Jurkat, Clone E6-1 (cell line): ENCODE results near the gene PRSS27.

Experiments used
- DNase-seq: peaks from one replicate; pipeline ENCODE4 v3.0.0-alpha.2; 2011; ENCODE audit warnings: low read depth, low spot score
- H3K4me3 ChIP-seq: 2 replicates; pipeline ENCODE4 v1.5.1; 2011; ENCODE audit warnings: mild to moderate bottlenecking, low read length, control low read depth, moderate library complexity

PRSS27 gene

DNA sequence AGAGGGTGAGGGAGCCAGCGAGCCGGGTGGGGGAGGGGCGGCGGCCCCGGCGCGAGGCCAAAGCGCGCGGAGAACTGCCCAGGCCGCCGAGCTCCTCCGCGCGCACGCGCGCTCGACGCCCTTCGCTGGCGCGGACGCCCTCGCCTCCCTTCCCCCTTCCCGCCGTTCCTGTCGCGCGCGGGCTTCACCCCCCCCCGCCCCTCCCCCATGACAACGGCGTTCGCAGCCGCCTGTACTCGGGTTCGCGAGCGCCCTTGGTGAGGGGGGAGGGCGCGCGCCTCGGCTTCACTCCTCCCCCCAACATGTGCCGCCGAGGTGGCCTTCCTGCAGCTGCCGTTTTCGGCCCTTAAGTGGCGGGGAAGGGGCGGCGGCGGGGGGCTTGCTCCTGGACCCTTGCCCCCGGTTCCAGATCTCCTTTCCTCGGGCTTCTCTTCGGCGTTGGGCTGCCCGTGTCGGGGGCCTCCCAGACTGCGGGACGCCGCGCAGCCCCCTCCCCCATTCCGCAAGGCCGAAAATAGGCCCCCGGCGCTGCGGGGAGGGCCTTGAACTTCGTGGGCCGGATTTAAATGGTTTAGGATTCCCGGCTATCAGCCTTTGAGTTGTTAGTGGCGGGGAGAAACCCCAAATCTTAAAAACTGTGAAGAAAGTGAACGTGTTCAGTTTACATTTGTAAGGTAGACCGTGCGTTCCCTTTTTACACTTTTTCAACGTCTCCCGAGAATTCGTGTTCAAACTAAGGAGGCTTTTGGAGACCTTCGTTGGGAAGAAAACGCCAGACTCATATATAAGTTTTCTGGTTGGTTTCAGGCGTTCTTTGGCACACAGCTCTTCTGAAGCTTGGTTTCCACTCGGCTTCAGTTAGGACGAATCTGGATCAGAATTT lies 33.1 kb upstream of the PRSS27 start:
- DNase-seq: peak; percentile 69
- H3K4me3 ChIP-seq: peak overlapping the region; percentile 79

DNA sequence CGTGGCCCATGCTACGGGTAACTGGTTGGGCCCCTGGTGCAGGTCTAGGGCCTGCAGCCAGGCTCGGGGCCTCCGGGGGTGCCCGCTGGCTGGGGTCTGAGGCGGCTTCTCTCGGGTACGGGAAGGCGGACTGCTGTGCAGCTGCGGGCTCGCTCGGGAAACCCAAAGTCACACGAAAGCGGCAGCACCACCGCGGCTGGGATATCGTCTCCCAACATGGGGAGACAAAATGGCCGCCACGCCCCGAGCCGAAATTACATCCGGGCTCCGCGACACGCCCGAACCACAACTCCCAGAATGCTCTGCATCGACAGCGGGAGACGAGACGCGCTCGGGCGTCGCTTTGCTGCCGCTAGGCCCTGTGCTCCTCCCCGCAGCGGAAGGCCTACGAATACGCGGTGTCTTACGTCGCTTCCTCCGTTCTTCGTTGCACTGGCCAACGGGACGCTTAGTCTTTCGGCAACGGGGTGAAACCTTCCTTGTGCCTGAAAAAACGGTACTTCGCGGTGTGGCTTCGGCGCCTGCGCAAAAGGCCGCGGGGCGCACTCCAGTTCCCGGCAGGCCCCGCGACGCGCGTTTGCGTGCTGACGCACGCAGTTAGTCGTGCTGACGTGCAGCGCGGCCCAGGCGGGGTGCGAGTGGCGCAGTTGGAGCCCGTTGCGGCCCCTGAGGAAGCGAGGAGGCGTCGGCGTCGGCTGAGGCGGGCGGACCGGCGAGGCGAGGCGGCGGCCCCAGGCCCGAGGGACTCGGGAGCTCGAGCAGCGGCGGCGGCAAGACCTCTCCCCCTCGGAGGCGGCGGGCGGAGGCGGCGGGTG lies 32.2 kb upstream of the PRSS27 start, which contains the start of gene SRRM2:
SRRM2 (plus strand) TSS at position 604 of the 815 bp plus-strand sequence. CDS start 3,727 bp downstream, outside the sequence.
- peak within 1 kb of the TSS; percentile 79 for H3K4me3 ChIP-seq
- peak; percentile 96 for DNase-seq

DNA sequence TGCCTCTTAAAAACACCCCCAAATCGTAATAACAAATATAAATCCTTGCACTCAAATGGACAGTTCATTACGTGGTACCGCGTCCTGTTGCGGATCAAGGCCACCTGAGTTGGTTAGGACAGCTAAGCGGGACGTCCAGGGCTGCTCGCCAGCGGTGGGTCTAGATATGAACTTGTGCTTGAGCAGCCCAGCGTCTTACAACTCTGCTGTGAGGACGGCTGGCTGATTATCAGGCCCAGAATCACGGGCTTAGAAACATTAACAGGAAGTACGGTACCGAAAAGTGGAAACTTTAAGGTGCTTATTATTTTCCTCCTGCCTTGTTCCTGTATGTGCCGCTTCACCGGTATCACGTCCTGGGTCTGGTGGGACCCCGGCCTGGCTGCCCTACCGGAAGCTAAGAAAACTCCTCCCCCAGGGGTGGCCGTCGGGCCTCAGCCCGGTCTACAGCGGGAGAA lies 31.6 kb upstream of the PRSS27 start:
- peak overlapping the region; percentile 79 for H3K4me3 ChIP-seq
- DNase-seq: peak; percentile 75

DNA sequence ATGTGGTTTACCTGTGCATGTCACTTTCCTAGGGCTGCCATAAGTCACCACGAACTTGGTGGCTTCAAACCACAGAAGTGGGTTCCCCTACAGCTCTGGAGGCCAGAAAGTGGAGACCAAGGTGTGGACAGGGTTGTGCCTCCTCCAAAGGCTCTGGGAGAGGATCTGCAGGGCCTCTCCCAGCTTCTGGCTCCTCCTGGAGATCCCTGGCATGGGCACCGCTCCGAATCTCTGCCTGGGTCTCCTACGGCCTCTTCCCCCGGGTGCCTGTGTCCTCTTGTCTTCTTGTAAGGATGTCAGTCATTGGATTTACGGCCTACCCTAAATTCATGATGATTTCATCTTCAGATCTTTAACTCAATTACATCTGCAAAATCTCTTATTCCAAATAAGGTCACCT lies 29.9 kb upstream of the PRSS27 start:
- H3K4me3 ChIP-seq: no peak overlapping the region
- DNase-seq: peak; percentile 28

DNA sequence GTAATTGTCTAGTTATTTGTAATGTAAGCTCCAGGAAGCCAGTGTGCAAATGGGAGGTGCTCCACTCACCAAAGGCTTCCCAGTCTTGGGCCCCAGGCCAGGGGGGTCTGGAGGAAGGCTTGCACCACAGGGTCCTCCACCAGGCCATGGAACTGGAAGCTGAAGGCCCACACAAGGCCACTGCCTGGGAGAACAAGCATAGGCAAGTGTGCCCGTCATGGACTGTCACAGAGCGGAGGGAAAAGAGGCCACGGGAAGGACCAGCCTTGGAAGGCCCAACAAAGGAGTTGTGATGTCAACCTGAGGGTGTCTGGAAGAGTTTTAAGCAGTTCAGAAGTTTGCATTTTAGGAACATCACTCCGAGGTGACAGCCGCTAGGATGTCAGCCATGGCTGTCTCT lies 29.5 kb upstream of the PRSS27 start:
- no peak overlapping the region for H3K4me3 ChIP-seq
- no peak for DNase-seq

GRCh38 chr16:2748757-2749455 lies 28.9 kb upstream of the PRSS27 start:
- H3K4me3 ChIP-seq: no peak overlapping the region
- DNase-seq: no peak

GRCh38 chr16:2745961-2746360 lies 25.9 kb upstream of the PRSS27 start:
- no peak overlapping the region for H3K4me3 ChIP-seq
- DNase-seq: no peak

DNA sequence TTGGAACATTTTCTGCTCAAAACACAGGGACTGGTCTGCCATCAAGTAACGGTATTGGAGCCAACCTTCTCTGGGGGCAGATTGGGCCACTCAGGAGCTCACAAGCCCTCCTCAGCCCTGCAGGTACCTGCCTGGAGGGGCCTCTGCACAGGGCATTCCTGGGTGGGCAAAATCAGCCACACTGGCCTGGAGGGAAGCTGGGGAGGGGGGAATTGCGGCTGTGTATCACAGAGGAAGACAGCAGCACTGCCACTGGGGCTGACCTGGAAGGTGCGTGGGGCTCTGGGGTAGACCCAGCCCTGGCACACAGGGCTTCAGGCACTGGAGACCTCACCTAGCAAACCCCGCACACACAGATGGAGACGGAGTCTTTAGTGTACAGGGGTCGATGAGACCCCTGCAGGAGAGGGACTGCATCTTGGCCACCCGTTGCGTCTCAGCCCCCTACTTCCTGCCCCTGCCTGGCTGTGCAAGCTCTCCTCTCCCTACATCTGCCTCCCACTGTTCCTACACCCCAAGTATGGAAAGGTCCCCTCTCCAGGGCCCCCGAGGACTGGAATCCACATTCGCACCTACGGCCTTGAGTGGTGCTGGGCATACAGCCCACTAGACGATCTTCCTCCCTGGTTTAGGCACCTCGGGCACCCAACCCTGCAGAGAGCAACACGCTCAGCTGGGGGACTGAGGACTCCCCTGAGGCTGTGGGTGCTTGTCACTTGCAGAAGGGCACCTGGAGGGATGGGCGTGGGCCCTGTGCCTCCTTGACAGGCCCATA lies 25.3 kb upstream of the PRSS27 start:
- no peak for DNase-seq
- H3K4me3 ChIP-seq: no peak overlapping the region

- H3K4me3 ChIP-seq: no peak overlapping the region
- DNase-seq: no peak
These were observed 24.7 kb upstream of the PRSS27 start for GRCh38 chr16:2744711-2745110.

- DNase-seq: no peak
- H3K4me3 ChIP-seq: no peak overlapping the region
These were observed 23.2 kb upstream of the PRSS27 start for GRCh38 chr16:2743007-2743810.

- DNase-seq: no peak
- H3K4me3 ChIP-seq: no peak overlapping the region
These were observed 22.4 kb upstream of the PRSS27 start for GRCh38 chr16:2742323-2743006.

DNA sequence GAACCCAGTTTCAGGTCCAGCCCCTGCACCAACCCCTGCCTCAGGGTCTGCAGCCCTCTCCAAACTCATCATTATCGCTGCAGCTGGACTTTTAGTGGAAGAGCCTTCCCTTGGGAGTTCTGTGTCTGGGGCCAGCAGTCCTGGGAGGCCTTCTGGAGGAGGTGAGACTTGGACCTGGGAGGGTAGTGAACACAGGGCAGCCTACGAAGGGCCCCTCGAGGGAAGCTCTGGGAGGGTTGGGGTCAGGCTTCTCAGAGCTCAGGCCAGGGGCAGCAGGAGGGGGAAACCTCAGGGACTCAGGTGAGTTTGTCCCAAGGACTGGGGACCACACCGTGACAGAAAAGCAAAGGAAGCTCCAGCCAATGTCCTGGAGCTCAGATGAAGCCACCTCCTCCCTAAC lies 21.1 kb upstream of the PRSS27 start:
- no peak for DNase-seq

GRCh38 chr16:2740476-2740875 lies 20.5 kb upstream of the PRSS27 start:
- no peak for DNase-seq
- no peak overlapping the region for H3K4me3 ChIP-seq

More for the DNA sequence above, 21.1 kb upstream of the PRSS27 start:
- H3K4me3 ChIP-seq: no peak overlapping the region

GRCh38 chr16:2739625-2740430 lies 19.8 kb upstream of the PRSS27 start:
- DNase-seq: no peak
- H3K4me3 ChIP-seq: no peak overlapping the region

GRCh38 chr16:2738615-2739014 lies 18.6 kb upstream of the PRSS27 start:
- no peak overlapping the region for H3K4me3 ChIP-seq
- no peak for DNase-seq

GRCh38 chr16:2737895-2738418 lies 17.9 kb upstream of the PRSS27 start:
- H3K4me3 ChIP-seq: no peak overlapping the region
- DNase-seq: no peak
